ENCODE measurements around the gene ZBTB21. TPM values are rescaled to one million over a fixed set of nuclear protein-coding genes. Genes with fewer than 3 reads are reported as not detected.

Gene ZBTB21
- total and polyA plus RNA-seq, 2 of the 8 experiments (the other 6 are each of a cell fraction or from before 2014, with no cell fraction given): 3.9 to 17.8 TPM

- no peak for TF ChIP-seq CHD7 (IDR thresholded peaks at IDR 0.05; ENCODE audit: insufficient replicate concordance, low read length)
- no peak for TF ChIP-seq POU5F1 (IDR thresholded peaks at IDR 0.05; ENCODE audit: low read depth, low read length)
- TF ChIP-seq FOSL1 (IDR thresholded peaks at IDR 0.05; ENCODE audit: insufficient read depth, low read depth, low read length): no peak
- TF ChIP-seq CTBP2 (IDR thresholded peaks at IDR 0.05; ENCODE audit: borderline replicate concordance, insufficient read depth, insufficient read length, low read length): no peak
- TF ChIP-seq BCL11A (IDR thresholded peaks at IDR 0.05; ENCODE audit: low read depth in 2 of 2, low read length in 2 of 2): no peak
- no peak for TF ChIP-seq TBP (IDR thresholded peaks at IDR 0.05; ENCODE audit: low read depth, low read length)
Measured at GRCh38 chr21:41939391-41939790, 70.8 kb downstream of the ZBTB21 start (continued).
